Measurements from ENCODE around the gene NCAM2. TPM values are rescaled to one million over a fixed set of nuclear protein-coding genes. Genes with fewer than 3 reads are reported as not detected.

The NCAM2 gene
- total RNA-seq, 1 donor from 2014 or later = 4.3 TPM

GRCh38 chr21:21156397-21156796, 158.2 kb downstream of the NCAM2 start:
- no peak for DNase-seq
- intact Hi-C loops (cut with DNase I) = no loop called here
- ATAC-seq (ENCODE audit: poor library complexity) = no peak

DNA sequence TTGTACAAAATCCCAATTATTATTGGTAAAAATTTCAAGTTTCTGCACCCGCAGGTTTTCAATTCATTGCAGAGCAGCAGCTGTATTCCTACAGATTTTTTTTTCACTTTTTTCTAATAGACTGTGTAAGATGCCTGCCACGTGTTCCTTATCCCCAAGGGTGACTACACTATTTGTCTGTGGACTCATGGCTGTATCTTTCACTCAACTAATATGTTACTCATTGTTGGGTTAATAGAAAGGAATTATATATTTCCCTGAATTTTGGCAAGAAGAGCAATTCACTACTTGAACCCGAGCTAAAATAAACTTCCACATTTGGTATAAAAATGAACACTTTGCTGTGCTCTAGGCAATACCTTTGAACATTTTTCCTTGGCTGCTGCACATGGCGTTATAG, 158.7 kb downstream of the NCAM2 start:
- intact Hi-C loops (cut with DNase I) = no loop called here
- ATAC-seq (ENCODE audit: poor library complexity) (no peak), DNase-seq (no peak)

DNA sequence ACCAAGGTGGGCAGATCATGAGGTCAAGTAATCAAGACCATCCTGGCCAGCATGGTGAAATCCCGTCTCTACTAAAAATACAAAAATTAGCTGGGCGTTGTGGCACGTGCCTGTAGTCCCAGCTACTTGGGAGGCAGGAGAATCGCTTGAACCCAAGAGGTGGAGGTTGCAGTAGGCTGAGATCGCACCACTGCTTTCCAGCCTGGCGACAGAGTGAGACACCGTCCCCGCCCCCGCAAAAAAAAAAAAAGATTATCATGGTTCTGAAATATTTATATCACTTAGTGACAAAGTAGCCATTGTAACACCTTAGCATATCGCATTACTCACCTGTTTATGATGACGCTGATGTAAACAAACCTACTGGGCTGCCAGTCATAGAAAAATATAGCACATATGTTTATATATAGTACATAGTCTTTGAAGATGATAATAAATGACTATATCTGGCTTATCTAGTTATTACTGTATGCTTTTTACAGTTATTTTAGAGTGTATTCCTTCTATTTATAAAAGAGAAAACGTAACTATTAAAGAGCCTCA, 160.2 kb downstream of the NCAM2 start:
- ATAC-seq (ENCODE audit: poor library complexity) = no peak
- intact Hi-C loops (cut with DNase I) = no loop called here
- DNase-seq = no peak

DNA sequence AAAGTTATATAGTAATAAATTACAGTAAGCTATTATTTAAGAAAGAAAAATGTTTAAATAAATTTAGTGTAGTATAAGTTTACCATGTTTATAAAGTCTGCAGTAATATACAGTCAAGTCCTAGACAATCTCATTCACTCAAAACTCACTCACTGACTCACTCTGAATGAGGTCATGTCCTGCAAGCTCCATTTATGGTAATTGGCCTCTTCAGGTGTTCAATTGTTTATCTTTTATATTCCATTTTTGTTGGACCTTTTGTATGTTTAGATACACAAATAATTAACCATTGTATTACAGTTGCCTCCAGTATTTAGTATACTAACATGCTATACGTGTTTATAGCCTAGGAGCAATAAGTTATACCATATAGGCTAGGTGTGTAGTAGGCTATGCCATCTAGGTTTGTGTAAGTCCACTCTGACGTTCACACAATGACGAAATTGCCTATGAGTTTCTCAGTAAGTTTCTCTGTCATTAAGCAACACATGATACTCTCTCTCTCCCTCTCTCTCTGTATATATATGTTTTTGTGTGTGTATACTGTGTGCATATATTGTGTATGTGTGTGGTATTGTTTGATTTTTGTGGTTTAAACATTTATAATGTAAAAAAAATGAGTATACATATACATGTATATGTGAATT, 161.2 kb downstream of the NCAM2 start:
- intact Hi-C loops (cut with DNase I) = no loop called here

DNA sequence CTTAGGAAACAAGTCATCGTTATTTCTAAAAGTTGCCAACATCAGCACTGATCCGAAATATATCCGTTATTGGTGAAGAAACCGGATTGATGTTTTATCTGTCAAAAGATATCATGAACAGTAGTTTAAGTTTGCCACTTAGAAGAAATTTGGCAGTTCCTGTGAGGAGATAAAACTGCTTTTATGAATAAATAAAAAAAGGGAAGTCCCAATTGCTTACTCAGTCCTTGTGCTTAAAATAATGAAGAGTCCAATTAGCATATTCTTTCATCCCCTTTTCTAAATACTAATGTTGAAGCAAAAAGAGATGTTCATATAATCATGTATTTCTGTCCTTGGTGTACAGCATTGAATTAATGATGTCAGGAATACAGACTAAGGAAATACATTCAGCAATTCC, 164.6 kb downstream of the NCAM2 start:
- ATAC-seq (ENCODE audit: poor library complexity) (no peak), DNase-seq (no peak)
- intact Hi-C loops (cut with DNase I) = loop anchor here (10.0 kb wide), 1 partner anchor 1632 kb away; no protein-coding TSS in a partner anchor

More for the DNA sequence above, 161.2 kb downstream of the NCAM2 start:
- DNase-seq = no peak
- no peak for ATAC-seq (ENCODE audit: poor library complexity)

DNA sequence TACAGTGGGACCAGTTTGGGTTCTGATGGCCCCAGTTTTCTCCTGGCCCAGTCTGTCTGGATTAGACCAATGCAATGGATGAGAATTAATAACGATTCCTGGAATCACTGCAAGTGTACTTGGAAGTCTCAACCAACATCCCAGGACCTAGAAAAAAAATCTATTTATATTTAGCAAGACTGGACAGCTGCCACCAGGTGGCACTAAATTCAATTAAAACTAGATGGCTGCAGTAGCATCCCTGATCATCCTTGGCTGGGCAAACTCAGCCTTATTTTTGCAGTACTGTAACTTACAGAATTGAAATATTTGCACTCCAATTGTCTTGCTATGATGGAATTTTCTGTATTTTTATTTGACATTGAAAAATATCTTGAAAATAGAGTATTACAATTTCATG, 165.7 kb downstream of the NCAM2 start:
- DNase-seq (no peak), ATAC-seq (ENCODE audit: poor library complexity) (peak; percentile 64)
- intact Hi-C loops (cut with DNase I) = loop anchor here (10.0 kb wide), 1 partner anchor 1631 kb away; no protein-coding TSS in a partner anchor

DNA sequence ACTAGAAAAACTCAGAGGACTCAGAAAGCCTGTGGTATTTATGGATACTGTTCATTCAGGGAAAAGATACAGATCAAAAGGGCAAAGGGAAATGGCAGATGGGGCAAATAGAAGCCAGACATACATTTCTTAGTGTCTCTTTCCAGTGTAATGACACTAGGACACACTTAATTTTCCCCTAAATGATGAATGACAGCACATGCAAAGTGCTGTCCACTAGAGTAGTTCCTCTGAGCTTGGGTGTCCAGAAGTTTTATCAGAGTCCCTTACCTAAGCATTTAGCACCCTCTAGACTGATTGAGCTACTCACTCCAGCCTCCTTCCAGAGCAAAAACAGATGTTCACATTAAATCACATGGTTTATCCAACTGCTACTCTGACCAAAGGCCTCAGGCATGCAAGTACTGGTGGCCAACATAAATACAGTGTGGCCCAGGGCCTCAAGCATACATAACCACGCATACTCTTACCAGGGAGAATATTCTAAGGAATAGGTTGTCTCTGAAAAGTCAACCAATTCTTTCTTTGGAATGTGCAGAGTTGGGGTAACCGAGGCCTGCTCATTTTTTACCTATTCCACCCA, 166.9 kb downstream of the NCAM2 start:
- intact Hi-C loops (cut with DNase I) = loop anchor here (10.0 kb wide), 1 partner anchor 1630 kb away; no protein-coding TSS in a partner anchor
- ATAC-seq (ENCODE audit: poor library complexity) (peak; percentile 71), DNase-seq (no peak)

DNA sequence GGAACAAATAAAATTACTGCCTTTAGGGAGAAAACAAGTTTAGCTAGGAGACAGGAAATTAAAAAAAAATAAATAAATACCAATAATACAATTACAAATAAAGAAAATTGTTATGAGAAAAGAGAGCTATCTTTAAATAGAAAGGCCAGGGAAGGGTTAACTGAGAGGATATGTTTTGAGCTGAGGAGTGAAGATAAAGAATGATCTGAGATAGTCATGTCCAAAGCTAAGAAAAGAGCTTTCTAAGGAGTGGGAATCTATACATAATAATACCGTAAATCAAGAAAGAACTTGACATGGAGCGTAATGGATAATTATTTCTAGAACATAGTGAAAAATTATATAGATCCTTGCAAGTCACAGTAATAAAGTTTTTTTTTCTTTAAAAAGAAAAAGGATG, 176.5 kb downstream of the NCAM2 start:
- no peak for DNase-seq
- no peak for ATAC-seq (ENCODE audit: poor library complexity)
- intact Hi-C loops (cut with DNase I) = no loop called here

GRCh38 chr21:21175798-21176334, 177.7 kb downstream of the NCAM2 start:
- intact Hi-C loops (cut with DNase I) = no loop called here
- ATAC-seq (ENCODE audit: poor library complexity) = no peak
- no peak for DNase-seq

GRCh38 chr21:21177353-21177986, 179.3 kb downstream of the NCAM2 start:
- DNase-seq (no peak), ATAC-seq (ENCODE audit: poor library complexity) (no peak)
- intact Hi-C loops (cut with DNase I) = no loop called here

GRCh38 chr21:21179619-21180298, 181.6 kb downstream of the NCAM2 start:
- DNase-seq (no peak), ATAC-seq (ENCODE audit: poor library complexity) (peak; percentile 65)
- intact Hi-C loops (cut with DNase I) = no loop called here

- no peak for ATAC-seq (ENCODE audit: poor library complexity)
- no peak for DNase-seq
- intact Hi-C loops (cut with DNase I) = no loop called here
Observed at GRCh38 chr21:21182401-21183010, 184.3 kb downstream of the NCAM2 start.

DNA sequence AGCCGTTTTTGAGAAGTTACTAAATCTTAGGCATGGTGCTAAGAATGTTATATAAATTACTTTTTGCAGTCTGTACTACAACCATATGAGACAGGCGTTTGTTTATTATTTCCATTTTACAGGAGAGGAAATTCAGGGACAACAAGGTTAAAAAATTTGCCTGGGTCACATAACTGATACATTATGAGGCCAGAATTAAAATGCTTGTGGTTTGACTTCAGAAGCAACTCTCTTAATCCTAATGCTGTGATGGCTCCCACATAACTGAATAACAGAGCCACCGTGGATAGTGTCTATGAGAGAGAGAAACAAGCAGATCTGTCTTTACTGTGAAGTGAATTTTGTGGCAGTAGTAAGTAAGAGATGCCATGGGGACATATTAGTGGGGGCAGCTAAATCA, 184.9 kb downstream of the NCAM2 start:
- intact Hi-C loops (cut with DNase I) = no loop called here
- DNase-seq (no peak), ATAC-seq (ENCODE audit: poor library complexity) (no peak)

- ATAC-seq (ENCODE audit: poor library complexity) = no peak
- intact Hi-C loops (cut with DNase I) = no loop called here
- DNase-seq = no peak
Observed at GRCh38 chr21:21184771-21185528, 186.7 kb downstream of the NCAM2 start.

DNA sequence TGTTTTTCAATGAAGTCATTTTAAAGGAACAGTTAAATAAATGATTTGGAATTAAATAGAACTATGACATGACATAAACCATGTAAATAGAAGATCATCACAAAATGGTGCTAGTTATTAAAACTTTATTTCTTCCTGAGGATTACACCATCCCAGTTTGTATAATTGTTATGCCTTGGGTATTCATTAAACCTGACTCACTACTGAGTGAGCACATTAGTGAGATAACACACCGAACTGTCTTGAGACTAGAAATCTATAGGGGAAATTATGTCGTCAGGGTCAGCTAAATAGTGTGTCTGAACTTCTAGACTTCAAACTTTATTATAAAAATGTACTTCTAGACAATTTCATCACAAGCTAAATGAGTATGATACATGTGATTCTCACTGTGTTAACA, 189.4 kb downstream of the NCAM2 start:
- ATAC-seq (ENCODE audit: poor library complexity) (no peak), DNase-seq (no peak)
- intact Hi-C loops (cut with DNase I) = no loop called here

DNA sequence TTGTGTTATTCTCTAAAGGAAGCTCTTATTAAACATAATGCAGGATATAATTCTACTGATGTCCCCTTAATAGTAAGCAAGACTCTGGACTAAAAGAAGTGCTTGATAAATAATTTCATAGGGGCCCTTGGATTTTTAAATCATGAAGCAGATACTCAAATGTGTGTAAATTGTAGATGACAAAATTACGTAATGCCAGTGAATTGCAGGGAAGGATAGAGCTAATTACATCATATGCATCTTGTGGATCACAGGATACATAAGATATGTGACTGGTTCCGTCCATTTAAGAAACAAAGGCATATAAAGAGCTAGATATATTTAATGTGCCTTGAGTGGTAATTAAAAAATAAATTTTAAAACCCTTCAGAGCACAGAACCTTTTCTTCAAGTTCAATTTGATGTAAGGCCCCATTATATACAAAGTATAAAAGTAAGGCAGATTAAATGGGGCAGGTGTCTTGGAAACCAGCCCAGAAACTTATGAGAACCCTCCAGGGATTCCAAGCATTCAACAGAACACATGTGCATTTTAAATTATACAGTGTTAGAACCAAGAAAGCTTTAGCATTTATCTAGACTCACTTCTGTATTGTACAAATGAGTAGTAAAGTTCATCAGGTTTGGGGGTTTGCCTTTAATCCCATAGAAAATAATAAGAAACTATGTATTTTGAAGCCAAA, 190.4 kb downstream of the NCAM2 start:
- no peak for ATAC-seq (ENCODE audit: poor library complexity)
- no peak for DNase-seq
- intact Hi-C loops (cut with DNase I) = no loop called here

DNA sequence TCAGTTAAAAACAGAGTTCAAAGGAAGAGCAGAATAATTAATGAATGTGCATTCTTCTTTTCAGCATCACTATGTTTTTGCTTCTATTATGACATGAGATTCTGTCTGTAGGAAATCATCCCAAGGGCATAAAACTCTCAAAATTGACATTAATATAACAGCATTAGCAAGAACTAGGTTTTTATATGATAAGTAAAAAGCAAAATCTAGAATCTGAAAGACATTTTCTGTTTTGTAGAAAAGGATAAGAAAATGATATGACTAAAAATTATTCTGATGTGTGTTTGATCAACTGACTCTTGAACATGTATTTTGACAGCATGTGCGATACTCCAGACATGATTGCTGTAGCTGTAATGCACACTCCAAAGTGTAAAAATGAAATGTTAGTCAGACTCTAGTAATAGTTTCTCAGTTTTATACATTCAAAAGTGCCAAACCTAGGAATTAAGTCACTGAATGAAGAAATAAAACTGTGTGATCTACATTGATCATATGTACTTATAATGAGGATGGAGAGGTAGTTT, 197.3 kb downstream of the NCAM2 start:
- intact Hi-C loops (cut with DNase I) = no loop called here
- no peak for ATAC-seq (ENCODE audit: poor library complexity)

More for the DNA sequence above, 197.3 kb downstream of the NCAM2 start:
- DNase-seq = no peak
